Ovary (tissue), 9 donors: ENCODE data around the gene AFF2. TPM values are rescaled to one million over a fixed set of nuclear protein-coding genes. Genes with fewer than 3 reads are reported as not detected.

Experiments
- DNase-seq, 5 donors: peaks; one replicate each; pipeline ENCODE4 v3.0.0-alpha.2; 2019 to 2020
- H3K27ac ChIP-seq, 2 donors: fragments of 200-600 bp; one replicate each; pipeline versions ENCODE4 v1.5.1 to v1.8.0; 2019 to 2022
- H3K27me3 ChIP-seq: fragments of 200-600 bp; one replicate; pipeline ENCODE4 v1.8.0; 2022
- H3K36me3 ChIP-seq: fragments of 200-600 bp; sonication (generic); one replicate; pipeline ENCODE4 v1.5.1; 2019
- H3K4me1 ChIP-seq: one replicate; pipeline ENCODE4 v1.8.1; 2013; ENCODE audit warnings: mild to moderate bottlenecking, moderate library complexity; ENCODE audit not compliant: insufficient read depth
- H3K4me3 ChIP-seq: fragments of 200-600 bp; sonication (generic); one replicate; pipeline ENCODE4 v1.5.1; 2017
- H3K9me3 ChIP-seq, 2 donors: fragments of 200-600 bp in 1 of 2; sonication (generic) in 1 of 2; one replicate each; pipeline versions ENCODE4 v1.5.1 to v1.8.1; 2013 to 2019; ENCODE audit warnings: mild to moderate bottlenecking in 1 of 2, moderate library complexity in 1 of 2
- EP300 ChIP-seq: sonication (generic); formaldehyde crosslinking; IDR thresholded peaks from one replicate; pipeline ENCODE4 v1.6.1; 2017; ENCODE audit warnings: antibody characterized with exemption
- POLR2A ChIP-seq: fragments of 450-650 bp; IDR thresholded peaks from one replicate; pipeline ENCODE4 v1.6.1; 2017; ENCODE audit warnings: antibody characterized with exemption, mild to moderate bottlenecking, moderate library complexity
- WGBS, 3 donors: extraction: QIAGEN DNeasy Blood & Tissue Kit in 1 of 3; methylation state at CpG; one replicate each; pipeline versions ENCODE4 v1.1.5 to v1.1.7; 2013 to 2017; 5-methylcytosine and 5-hydroxymethylcytosine counted together
- intact Hi-C, 4 donors: fragments of 100-400 bp; cut with DNase I; formaldehyde crosslinking; loops; one replicate each; pipeline versions ENCODE4 v1.11.0 to v1.15.1; 2022 to 2023
- polyA plus RNA-seq, 2 donors: library from polyadenylated mRNA; stranded (reverse); fragments of 200-250 nt in 1 of 2; fragments of 350-450 nt in 1 of 2; fragmentation: Illumina TruSeq in 1 of 2; extraction: RNeasy Lipid Tissue Mini Kit (QIAGEN cat#74804) in 1 of 2; gene quantifications; one replicate each; pipeline ENCODE4 v1.2.3, GENCODE V29; 2013 to 2014
- total RNA-seq, 7 donors: library from RNA; depleted of rRNA in 2 of 7; stranded (reverse); fragments of >200 nt in 2 of 7; fragmentation: NEBNext Ultra II Directional in 3 of 7; extraction: Animal tissue kit (Norgen Biotek cat#: 25700) in 3 of 7; gene quantifications; one replicate each; pipeline versions ENCODE4 v1.1.0 to v1.2.4, GENCODE V29; 2016 to 2023
- TF ChIP-seq, protein P1 (sequence below), 3 donors: fragments of 450-650 bp in 2 of 3; fragments of 200-600 bp in 1 of 3; IDR thresholded peaks; one replicate each; pipeline versions ENCODE4 v1.5.1 to v1.8.0; 2016 to 2022; ENCODE audit warnings: antibody characterized with exemption in 3 of 3, mild to moderate bottlenecking in 1 of 3
- donor health status: DM: no; HTN: no; CAD: no; lungs with moderate emphysema.
- donor health status: DM: no; HTN: no; CAD: no.
- donor health status: Bipolar disorder and iron deficiency.
- donor health status: DM: yes; HTN: yes; CAD: no.
- donor health status: DM: no; HTN: no; CAD: no.
- donor health status: DM: yes; HTN: yes; CAD: no.

AFF2 gene
- total and polyA plus RNA-seq, 9 donors = 1.3 to 12.3 (median 4.6) TPM

- WGBS, 3 donors = 43 to 54% (median 48%) methylated on average over 2 of the region's 2 CpGs
- intact Hi-C loops = loop anchor here in 1 of 4 donors (10.0 kb wide), 1 partner anchor 311 kb away; no protein-coding TSS in a partner anchor
- no peak for DNase-seq
Observed at GRCh38 chrX:148825696-148826095, 325.3 kb downstream of the AFF2 start.

GRCh38 chrX:148836741-148837140, 336.3 kb downstream of the AFF2 start:
- Histone ChIP-seq H3K4me3 (no peak overlapping the region), H3K36me3 (no peaks in the 10 kb centered on the region), H3K9me3 (no peaks in the 10 kb centered on the region), H3K4me1 (no peaks in the 10 kb centered on the region), H3K27me3 (no peaks in the 10 kb centered on the region), H3K27ac (no peak overlapping the region)
- intact Hi-C loops = no loop called here
- TF ChIP-seq POLR2A = no peak
- 41 to 49% (median 46%) methylated on average over 4 of the region's 4 CpGs for WGBS, 3 donors
- no peak for DNase-seq

More at GRCh38 chrX:148825696-148826095, 325.3 kb downstream of the AFF2 start:
- no peak overlapping the region for H3K4me3 ChIP-seq
- TF ChIP-seq POLR2A (no peak), EP300 (no peak)
- TF ChIP-seq, protein P1, sequence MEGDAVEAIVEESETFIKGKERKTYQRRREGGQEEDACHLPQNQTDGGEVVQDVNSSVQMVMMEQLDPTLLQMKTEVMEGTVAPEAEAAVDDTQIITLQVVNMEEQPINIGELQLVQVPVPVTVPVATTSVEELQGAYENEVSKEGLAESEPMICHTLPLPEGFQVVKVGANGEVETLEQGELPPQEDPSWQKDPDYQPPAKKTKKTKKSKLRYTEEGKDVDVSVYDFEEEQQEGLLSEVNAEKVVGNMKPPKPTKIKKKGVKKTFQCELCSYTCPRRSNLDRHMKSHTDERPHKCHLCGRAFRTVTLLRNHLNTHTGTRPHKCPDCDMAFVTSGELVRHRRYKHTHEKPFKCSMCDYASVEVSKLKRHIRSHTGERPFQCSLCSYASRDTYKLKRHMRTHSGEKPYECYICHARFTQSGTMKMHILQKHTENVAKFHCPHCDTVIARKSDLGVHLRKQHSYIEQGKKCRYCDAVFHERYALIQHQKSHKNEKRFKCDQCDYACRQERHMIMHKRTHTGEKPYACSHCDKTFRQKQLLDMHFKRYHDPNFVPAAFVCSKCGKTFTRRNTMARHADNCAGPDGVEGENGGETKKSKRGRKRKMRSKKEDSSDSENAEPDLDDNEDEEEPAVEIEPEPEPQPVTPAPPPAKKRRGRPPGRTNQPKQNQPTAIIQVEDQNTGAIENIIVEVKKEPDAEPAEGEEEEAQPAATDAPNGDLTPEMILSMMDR (IDR thresholded peaks at IDR 0.05) = no peak
- no peak overlapping the region for H3K27ac ChIP-seq
- H3K36me3 ChIP-seq = no peaks in the 10 kb centered on the region
- no peaks in the 10 kb centered on the region for H3K27me3 ChIP-seq
- H3K9me3 ChIP-seq = no peaks in the 10 kb centered on the region
- no peaks in the 10 kb centered on the region for H3K4me1 ChIP-seq

- H3K4me3 ChIP-seq = no peak overlapping the region
- H3K27ac ChIP-seq = no peak overlapping the region
- TF ChIP-seq EP300 = no peak
- no peak for TF ChIP-seq POLR2A
- TF ChIP-seq, protein P1 (IDR thresholded peaks at IDR 0.05) = no peak
- H3K9me3 ChIP-seq = no peaks in the 10 kb centered on the region
- H3K36me3 ChIP-seq = no peaks in the 10 kb centered on the region
- intact Hi-C loops = loop anchor here in 1 of 4 donors (5.0 kb wide), 1 partner anchor 662 kb away; no protein-coding TSS in a partner anchor
- no peak for DNase-seq
- 52 to 81% (median 73%) methylated on average over 1 of the region's 1 CpG for WGBS, 3 donors
- no peaks in the 10 kb centered on the region for H3K4me1 ChIP-seq
- no peaks in the 10 kb centered on the region for H3K27me3 ChIP-seq
Observed at GRCh38 chrX:148850631-148851030, 350.2 kb downstream of the AFF2 start.

GRCh38 chrX:148854306-148854705, 353.9 kb downstream of the AFF2 start:
- Histone ChIP-seq H3K9me3 (no peaks in the 10 kb centered on the region), H3K27me3 (no peaks in the 10 kb centered on the region), H3K4me1 (no peaks in the 10 kb centered on the region), H3K4me3 (no peak overlapping the region), H3K36me3 (no peaks in the 10 kb centered on the region), H3K27ac (no peak overlapping the region)
- DNase-seq = no peak
- TF ChIP-seq EP300 (no peak), POLR2A (no peak)
- TF ChIP-seq, protein P1 (IDR thresholded peaks at IDR 0.05) = no peak
- intact Hi-C loops = loop anchor here in 1 of 4 donors (5.0 kb wide), 1 partner anchor 658 kb away; no protein-coding TSS in a partner anchor
- WGBS, 3 donors = 47 to 64% (median 52%) methylated on average over 4 of the region's 4 CpGs

- intact Hi-C loops = no loop called here
- no peaks in the 10 kb centered on the region for H3K9me3 ChIP-seq
- no peak overlapping the region for H3K4me3 ChIP-seq
- DNase-seq = no peak
- no peaks in the 10 kb centered on the region for H3K27me3 ChIP-seq
- H3K4me1 ChIP-seq = no peaks in the 10 kb centered on the region
- TF ChIP-seq POLR2A (no peak), EP300 (no peak)
- TF ChIP-seq, protein P1 (IDR thresholded peaks at IDR 0.05) = no peak
- WGBS, 3 donors = 24 to 28% (median 27%) methylated on average over 1 of the region's 1 CpG
- no peak overlapping the region for H3K27ac ChIP-seq
- H3K36me3 ChIP-seq = no peaks in the 10 kb centered on the region
Observed at GRCh38 chrX:148856505-148856904, 356.1 kb downstream of the AFF2 start.
